Liver (tissue), 9 donors: Measurements from ENCODE around the gene ST7. TPM values are rescaled to one million over a fixed set of nuclear protein-coding genes. Genes with fewer than 3 reads are reported as not detected.

ENCODE experiments used
- DNase-seq: peaks from one replicate; pipeline ENCODE4 v3.0.0-alpha.2; 2017; ENCODE audit warnings: low spot score
- H3K27ac ChIP-seq, 2 donors: one replicate each; pipeline ENCODE4 v1.7.0; 2013; ENCODE audit warnings: inconsistent platforms in 2 of 2, low read length in 2 of 2, control low read depth in 1 of 2, low read depth in 1 of 2, mild to moderate bottlenecking in 1 of 2
- H3K27me3 ChIP-seq, 4 donors: one replicate each; pipeline versions ENCODE4 v1.6.1 to v1.7.0; 2013; ENCODE audit warnings: low read length in 3 of 4, inconsistent platforms in 1 of 4, mild to moderate bottlenecking in 1 of 4, moderate library complexity in 1 of 4; ENCODE audit not compliant: control insufficient read depth in 4 of 4, insufficient read depth in 4 of 4
- H3K36me3 ChIP-seq, 4 donors: one replicate each; pipeline versions ENCODE4 v1.6.1 to v1.7.0; 2013; ENCODE audit warnings: low read length in 3 of 4, mild to moderate bottlenecking in 3 of 4, low read depth in 1 of 4, moderate library complexity in 1 of 4; ENCODE audit not compliant: control insufficient read depth in 4 of 4, insufficient read depth in 3 of 4
- H3K4me1 ChIP-seq, 4 donors: one replicate each; pipeline versions ENCODE4 v1.6.1 to v1.7.0; 2013; ENCODE audit warnings: low read length in 3 of 4, mild to moderate bottlenecking in 3 of 4, moderate library complexity in 1 of 4; ENCODE audit not compliant: control insufficient read depth in 4 of 4, insufficient read depth in 4 of 4
- H3K4me3 ChIP-seq, 3 donors: one replicate each; pipeline versions ENCODE4 v1.6.1 to v1.7.0; 2013; ENCODE audit warnings: low read length in 3 of 3, control low read depth in 1 of 3, low read depth in 1 of 3, mild to moderate bottlenecking in 1 of 3
- H3K9ac ChIP-seq, 2 donors: one replicate each; pipeline ENCODE4 v1.7.0; 2013; ENCODE audit warnings: low read length in 2 of 2, mild to moderate bottlenecking in 2 of 2, moderate library complexity in 2 of 2, control low read depth in 1 of 2, low read depth in 1 of 2
- H3K9me3 ChIP-seq, 4 donors: one replicate each; pipeline versions ENCODE4 v1.6.1 to v1.7.0; 2013; ENCODE audit warnings: low read length in 3 of 4; ENCODE audit not compliant: control insufficient read depth in 4 of 4
- EGR1 ChIP-seq, 2 donors: IDR thresholded peaks; 2 replicates each; pipeline ENCODE4 v1.6.1; 2016 to 2018; ENCODE audit warnings: antibody characterized with exemption in 2 of 2, low read depth in 2 of 2
- FOXA1 ChIP-seq: IDR thresholded peaks from 2 replicates; pipeline ENCODE4 v1.6.1; 2016; ENCODE audit warnings: antibody characterized with exemption
- FOXA2 ChIP-seq: IDR thresholded peaks from 2 replicates; pipeline ENCODE4 v1.6.1; 2016; ENCODE audit warnings: antibody characterized with exemption
- HNF4A ChIP-seq, 2 donors: conservative IDR thresholded peaks; 2 replicates each; pipeline ENCODE4 v1.6.1; 2016; ENCODE audit warnings: antibody characterized with exemption in 2 of 2, mild to moderate bottlenecking in 2 of 2
- JUND ChIP-seq, 2 donors: IDR thresholded peaks; 2 replicates each; pipeline ENCODE4 v1.6.1; 2016; ENCODE audit warnings: antibody characterized with exemption in 2 of 2
- NR2F2 ChIP-seq: IDR thresholded peaks from 2 replicates; pipeline ENCODE4 v1.6.1; 2016; ENCODE audit warnings: antibody characterized with exemption
- RAD21 ChIP-seq, 2 donors: IDR thresholded peaks; 2 replicates each; pipeline ENCODE4 v1.6.1; 2016; ENCODE audit warnings: antibody characterized with exemption in 2 of 2, mild to moderate bottlenecking in 2 of 2
- RXRA ChIP-seq, 2 donors: IDR thresholded peaks; 2 replicates each; pipeline ENCODE4 v1.6.1; 2017 to 2018; ENCODE audit warnings: antibody characterized with exemption in 2 of 2, mild to moderate bottlenecking in 1 of 2
- SP1 ChIP-seq: IDR thresholded peaks from 2 replicates; pipeline ENCODE4 v1.6.1; 2018; ENCODE audit warnings: antibody characterized with exemption, mild to moderate bottlenecking
- TAF1 ChIP-seq: conservative IDR thresholded peaks from 2 replicates; pipeline ENCODE4 v1.6.1; 2016; ENCODE audit warnings: antibody characterized with exemption, mild to moderate bottlenecking
- YY1 ChIP-seq: IDR thresholded peaks from 2 replicates; pipeline ENCODE4 v1.6.1; 2016; ENCODE audit warnings: antibody characterized with exemption, mild to moderate bottlenecking
- ZBTB33 ChIP-seq: IDR thresholded peaks from 2 replicates; pipeline ENCODE4 v1.6.1; 2016; ENCODE audit warnings: antibody characterized with exemption
- WGBS: extraction: QIAGEN DNeasy Blood & Tissue Kit; methylation state at CpG from one replicate; pipeline ENCODE4 v1.1.7; 2013; 5-methylcytosine and 5-hydroxymethylcytosine counted together
- polyA plus RNA-seq, 2 donors: library from polyadenylated mRNA; stranded (reverse) in 1 of 2; unstranded in 1 of 2; fragments of 200-250 nt in 1 of 2; fragments of >200 nt in 1 of 2; fragmentation: Nextera tagmentation in 1 of 2; extraction: Ambion mirVana in 1 of 2; gene quantifications; one replicate each; pipeline versions ENCODE4 v1.2.1 to v1.2.3, GENCODE V29; 2013 to 2015
- total RNA-seq, 2 donors: library from RNA; depleted of rRNA; stranded (reverse); fragments of >200 nt; gene quantifications; one replicate each; pipeline ENCODE4 v1.2.3, GENCODE V29; 2014
- TF ChIP-seq, protein P1 (sequence below): IDR thresholded peaks from 2 replicates; pipeline ENCODE4 v1.6.1; 2016; ENCODE audit warnings: antibody characterized with exemption, mild to moderate bottlenecking
- TF ChIP-seq, protein P2 (sequence below): fragments of 150-350 bp; IDR thresholded peaks from 2 replicates; pipeline ENCODE4 v1.5.1; 2017; ENCODE audit warnings: improper control_type of control experiment, low read depth, low read length; ENCODE audit not compliant: missing input control
- donor health status: healthy.
- donor health status: healthy.
- donor health status: healthy.
- donor health status: healthy.
- donor health status: healthy.

The ST7 gene
- total and polyA plus RNA-seq, 4 donors = 13.5 to 30.7 (median 22.6) TPM

DNA sequence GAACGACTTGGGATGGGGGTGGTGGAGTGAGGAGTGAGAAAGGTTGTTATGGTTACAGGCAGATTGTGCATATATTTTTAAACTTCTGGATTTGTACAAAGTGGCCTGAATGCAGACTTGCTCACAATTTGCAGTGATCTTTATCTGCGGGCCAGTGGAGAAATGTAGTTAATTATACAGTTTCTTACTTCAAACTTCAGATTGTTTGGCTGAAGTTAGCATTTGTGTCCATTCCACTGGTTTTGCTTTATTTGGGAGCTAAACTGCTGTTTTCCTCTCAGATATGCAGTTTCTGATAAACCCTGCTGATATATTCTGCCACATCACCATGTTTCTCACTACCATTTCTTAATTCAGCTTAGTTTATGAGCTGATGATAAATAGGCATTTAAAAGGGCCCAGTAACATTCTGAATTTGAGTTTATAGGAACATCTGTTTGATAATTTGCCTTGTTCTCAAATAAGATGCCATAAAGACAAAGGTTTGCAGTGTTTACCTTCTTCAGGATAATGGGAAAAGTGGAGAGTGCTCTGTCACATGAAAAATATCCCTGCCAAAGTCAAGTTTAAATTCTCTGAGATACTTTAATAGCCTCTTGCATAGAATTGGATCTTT, 170.1 kb downstream of the ST7 start (continued):
- TF ChIP-seq ZBTB33 (no peak), RAD21 (IDR thresholded peaks at IDR 0.05) (no peak), HNF4A (conservative IDR thresholded peaks at IDR 0.05) (no peak), TAF1 (no peak)

DNA sequence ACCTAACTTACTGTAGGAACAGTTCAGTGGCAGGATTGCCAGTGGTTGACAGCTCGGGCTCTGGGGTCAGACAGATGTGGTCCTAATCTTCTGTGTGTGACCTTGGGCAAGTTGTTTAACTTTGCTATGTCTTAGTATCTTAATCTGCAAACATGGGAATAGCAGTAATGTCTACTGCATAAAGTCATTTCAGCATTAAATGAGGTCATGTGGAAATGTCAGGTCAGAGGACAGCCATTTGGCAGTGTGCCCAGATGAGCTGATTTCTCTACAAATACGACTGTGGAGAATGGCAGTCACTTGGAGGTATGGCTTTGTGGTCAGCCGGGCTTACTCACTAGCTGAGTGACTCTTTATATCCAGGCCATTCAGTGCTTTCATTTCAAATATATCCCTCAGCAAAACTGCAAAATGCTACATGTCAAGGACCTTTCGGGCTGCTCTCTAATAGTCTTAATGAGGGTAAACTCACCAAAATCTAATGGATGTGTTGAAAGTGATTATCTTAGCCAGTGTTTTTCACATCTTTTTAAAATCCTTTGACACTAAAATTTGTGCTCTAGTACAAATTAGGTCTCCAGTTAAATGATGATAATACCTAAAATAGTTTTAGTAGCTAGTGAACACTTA, 171.4 kb downstream of the ST7 start:
- H3K27me3 ChIP-seq = no peaks in the 10 kb centered on the region
- TF ChIP-seq RXRA (IDR thresholded peaks at IDR 0.05) (peak; percentile 60 to 64), FOXA2 (peak; percentile 20), RAD21 (IDR thresholded peaks at IDR 0.05) (peak; percentile 25 to 51), FOXA1 (no peak), TAF1 (no peak), EGR1 (IDR thresholded peaks at IDR 0.05; ENCODE audit: low read depth in 2 of 2) (peak in 1 of 2 donors; percentile 41), SP1 (peak; percentile 42), NR2F2 (peak; percentile 87), JUND (IDR thresholded peaks at IDR 0.05) (peak; percentile 84 to 96), HNF4A (conservative IDR thresholded peaks at IDR 0.05) (peak; percentile 65 to 70), YY1 (peak; percentile 94)
- TF ChIP-seq, protein P1, sequence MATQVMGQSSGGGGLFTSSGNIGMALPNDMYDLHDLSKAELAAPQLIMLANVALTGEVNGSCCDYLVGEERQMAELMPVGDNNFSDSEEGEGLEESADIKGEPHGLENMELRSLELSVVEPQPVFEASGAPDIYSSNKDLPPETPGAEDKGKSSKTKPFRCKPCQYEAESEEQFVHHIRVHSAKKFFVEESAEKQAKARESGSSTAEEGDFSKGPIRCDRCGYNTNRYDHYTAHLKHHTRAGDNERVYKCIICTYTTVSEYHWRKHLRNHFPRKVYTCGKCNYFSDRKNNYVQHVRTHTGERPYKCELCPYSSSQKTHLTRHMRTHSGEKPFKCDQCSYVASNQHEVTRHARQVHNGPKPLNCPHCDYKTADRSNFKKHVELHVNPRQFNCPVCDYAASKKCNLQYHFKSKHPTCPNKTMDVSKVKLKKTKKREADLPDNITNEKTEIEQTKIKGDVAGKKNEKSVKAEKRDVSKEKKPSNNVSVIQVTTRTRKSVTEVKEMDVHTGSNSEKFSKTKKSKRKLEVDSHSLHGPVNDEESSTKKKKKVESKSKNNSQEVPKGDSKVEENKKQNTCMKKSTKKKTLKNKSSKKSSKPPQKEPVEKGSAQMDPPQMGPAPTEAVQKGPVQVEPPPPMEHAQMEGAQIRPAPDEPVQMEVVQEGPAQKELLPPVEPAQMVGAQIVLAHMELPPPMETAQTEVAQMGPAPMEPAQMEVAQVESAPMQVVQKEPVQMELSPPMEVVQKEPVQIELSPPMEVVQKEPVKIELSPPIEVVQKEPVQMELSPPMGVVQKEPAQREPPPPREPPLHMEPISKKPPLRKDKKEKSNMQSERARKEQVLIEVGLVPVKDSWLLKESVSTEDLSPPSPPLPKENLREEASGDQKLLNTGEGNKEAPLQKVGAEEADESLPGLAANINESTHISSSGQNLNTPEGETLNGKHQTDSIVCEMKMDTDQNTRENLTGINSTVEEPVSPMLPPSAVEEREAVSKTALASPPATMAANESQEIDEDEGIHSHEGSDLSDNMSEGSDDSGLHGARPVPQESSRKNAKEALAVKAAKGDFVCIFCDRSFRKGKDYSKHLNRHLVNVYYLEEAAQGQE = peak; percentile 30
- TF ChIP-seq, protein P2, sequence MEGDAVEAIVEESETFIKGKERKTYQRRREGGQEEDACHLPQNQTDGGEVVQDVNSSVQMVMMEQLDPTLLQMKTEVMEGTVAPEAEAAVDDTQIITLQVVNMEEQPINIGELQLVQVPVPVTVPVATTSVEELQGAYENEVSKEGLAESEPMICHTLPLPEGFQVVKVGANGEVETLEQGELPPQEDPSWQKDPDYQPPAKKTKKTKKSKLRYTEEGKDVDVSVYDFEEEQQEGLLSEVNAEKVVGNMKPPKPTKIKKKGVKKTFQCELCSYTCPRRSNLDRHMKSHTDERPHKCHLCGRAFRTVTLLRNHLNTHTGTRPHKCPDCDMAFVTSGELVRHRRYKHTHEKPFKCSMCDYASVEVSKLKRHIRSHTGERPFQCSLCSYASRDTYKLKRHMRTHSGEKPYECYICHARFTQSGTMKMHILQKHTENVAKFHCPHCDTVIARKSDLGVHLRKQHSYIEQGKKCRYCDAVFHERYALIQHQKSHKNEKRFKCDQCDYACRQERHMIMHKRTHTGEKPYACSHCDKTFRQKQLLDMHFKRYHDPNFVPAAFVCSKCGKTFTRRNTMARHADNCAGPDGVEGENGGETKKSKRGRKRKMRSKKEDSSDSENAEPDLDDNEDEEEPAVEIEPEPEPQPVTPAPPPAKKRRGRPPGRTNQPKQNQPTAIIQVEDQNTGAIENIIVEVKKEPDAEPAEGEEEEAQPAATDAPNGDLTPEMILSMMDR = no peak
- H3K9me3 ChIP-seq = no peaks in the 10 kb centered on the region
- peaks cover 0 to 2% (median 0%) of the 10 kb centered on the region in 4 donors for H3K36me3 ChIP-seq
- 22% methylated on average over 4 of the region's 4 CpGs for WGBS
- no peak overlapping the region for H3K4me3 ChIP-seq
- H3K4me1 ChIP-seq = peaks cover 0 to 9% (median 4%) of the 10 kb centered on the region in 4 donors
- peak overlapping the region in 1 of 2 donors; percentile 38 for H3K27ac ChIP-seq
- DNase-seq = peak; percentile 73
- H3K9ac ChIP-seq = no peak overlapping the region
